GM19467 (cell line): ENCODE results near the gene VAMP3.

ENCODE experiments used
- ATAC-seq: cut with Tn5 transposase; IDR thresholded peaks from one replicate; pipeline ENCODE4 v1.9.1; 2021; ENCODE audit warnings: mild to moderate bottlenecking, moderate library complexity; ENCODE audit not compliant: unreplicated experiment

VAMP3 gene

DNA sequence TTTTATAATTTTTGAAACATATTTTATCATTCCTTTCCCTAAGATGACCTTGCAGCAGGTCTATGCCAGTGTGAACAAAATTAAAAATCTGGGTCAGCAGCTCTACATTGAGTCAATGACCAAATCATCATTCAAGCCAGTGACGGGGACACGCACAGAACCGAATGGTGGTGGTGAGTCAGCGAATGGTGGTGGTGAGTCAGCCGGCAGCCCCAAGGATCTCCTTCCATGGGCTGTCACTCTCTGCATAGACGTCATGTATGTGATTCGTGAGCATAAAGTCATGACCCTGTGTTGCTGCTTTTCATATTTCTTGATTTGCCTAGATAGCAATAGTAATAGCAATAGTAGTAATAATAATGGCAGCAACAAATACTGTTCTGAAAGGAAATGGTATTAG is 39.3 kb downstream of the VAMP3 start:
- ATAC-seq = no peak

GRCh38 chr1:7811476-7811875 is 40.4 kb downstream of the VAMP3 start:
- ATAC-seq = no peak

GRCh38 chr1:7813677-7814373 is 42.7 kb downstream of the VAMP3 start:
- no peak for ATAC-seq

DNA sequence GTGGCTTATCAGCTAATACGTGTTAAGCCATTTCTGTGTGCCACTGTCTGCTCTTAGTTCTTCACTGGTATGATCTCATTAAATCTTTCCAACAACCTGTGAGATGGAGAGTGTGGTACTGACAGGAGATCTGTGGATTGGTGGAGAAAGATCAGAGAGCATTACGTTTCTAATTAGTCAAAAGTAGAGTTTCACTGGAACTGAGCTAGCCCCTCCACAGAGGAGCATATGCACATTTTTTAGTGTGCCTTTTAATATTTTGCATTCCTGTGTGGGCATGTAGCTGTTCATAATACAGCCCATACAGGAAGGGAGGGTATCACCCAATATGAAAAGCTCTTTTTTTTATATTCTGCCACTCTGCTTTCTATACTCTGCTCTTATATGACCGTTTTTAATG is 50.2 kb downstream of the VAMP3 start:
- no peak for ATAC-seq

DNA sequence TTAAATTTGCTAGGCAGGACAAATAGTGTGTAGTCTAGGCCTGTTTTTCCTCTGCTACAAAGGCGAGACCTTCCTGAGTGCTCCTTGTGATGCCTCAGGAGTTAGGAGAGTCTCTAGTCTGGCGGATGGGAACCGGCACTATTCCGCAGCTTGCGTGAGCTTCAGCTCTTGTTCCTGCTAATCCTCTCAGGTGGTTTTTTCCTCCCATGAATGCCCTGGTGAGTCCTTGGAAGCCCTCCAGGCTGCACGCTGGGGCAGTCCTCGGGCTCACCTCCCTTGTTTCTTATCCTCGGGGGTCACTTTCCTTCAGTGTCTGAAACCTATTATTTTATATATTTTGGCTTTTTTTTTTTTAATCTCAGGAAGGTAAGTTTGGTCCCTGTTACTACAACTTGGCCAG is 53.6 kb downstream of the VAMP3 start:
- no peak for ATAC-seq

- no peak for ATAC-seq
Observed at GRCh38 chr1:7826363-7826762, 55.3 kb downstream of the VAMP3 start.

DNA sequence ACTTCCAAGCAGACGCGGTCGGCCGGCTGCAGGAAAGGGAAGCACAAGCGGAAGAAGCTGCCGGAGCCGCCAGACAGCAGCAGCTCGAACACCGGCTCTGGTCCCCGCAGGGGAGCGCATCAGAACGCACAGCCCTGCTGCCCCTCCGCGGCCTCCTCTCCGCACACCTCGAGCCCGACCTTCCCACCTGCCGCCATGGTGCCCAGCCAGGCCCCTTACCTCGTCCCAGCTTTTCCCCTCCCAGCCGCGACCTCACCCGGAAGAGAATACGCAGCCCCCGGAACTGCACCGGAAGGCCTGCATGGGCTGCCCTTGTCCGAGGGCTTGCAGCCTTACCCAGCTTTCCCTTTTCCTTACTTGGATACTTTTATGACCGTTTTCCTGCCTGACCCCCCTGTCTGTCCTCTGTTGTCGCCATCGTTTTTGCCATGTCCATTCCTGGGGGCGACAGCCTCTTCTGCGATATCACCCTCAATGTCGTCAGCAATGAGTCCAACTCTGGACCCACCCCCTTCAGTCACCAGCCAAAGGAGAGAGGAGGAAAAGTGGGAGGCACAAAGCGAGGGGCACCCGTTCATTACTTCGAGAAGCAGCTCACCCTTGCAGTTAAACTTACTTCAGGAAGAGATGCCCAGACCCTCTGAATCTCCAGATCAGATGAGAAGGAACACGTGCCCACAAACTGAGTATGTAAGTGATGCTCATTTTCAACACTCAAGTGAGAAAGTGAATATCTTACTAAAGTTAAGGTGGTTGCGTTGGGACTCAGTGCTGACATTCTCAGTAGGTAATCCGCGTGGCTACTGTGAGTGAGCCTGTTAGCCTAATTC is 56.2 kb downstream of the VAMP3 start:
- no peak for ATAC-seq
